ENCODE data around the gene TTC12. TPM values are rescaled to one million over a fixed set of nuclear protein-coding genes. Genes with fewer than 3 reads are reported as not detected.

The TTC12 gene
- total and polyA plus RNA-seq, 9 donors = 8.1 to 32.5 (median 25.8) TPM

GRCh38 chr11:113304916-113305315, 9.5 kb upstream of the TTC12 start:
- TF ChIP-seq EP300 (IDR thresholded peaks at IDR 0.05) (no peak), POLR2A (IDR thresholded peaks at IDR 0.05) (no peak), CTCF (IDR thresholded peaks at IDR 0.05) (no peak)
- Histone ChIP-seq H3K27me3 (no peaks in the 10 kb centered on the region), H3K4me1 (ENCODE audit: insufficient read depth) (no peaks in the 10 kb centered on the region), H3K9me3 (no peaks in the 10 kb centered on the region), H3K36me3 (no peaks in the 10 kb centered on the region), H3K27ac (no peak overlapping the region), H3K4me3 (no peak overlapping the region)
- no peak for DNase-seq
- intact Hi-C loops (cut with DNase I) = loop anchor here (5.0 to 10.0 kb wide), 7 partner anchors 227 to 490 kb away; partner anchors contain the start of gene CLDN25 (in 1 of the 4)

GRCh38 chr11:113305440-113306336, 8.7 kb upstream of the TTC12 start:
- Histone ChIP-seq H3K4me3 (no peak overlapping the region), H3K27ac (no peak overlapping the region), H3K27me3 (no peaks in the 10 kb centered on the region), H3K36me3 (no peaks in the 10 kb centered on the region), H3K9me3 (no peaks in the 10 kb centered on the region), H3K4me1 (ENCODE audit: insufficient read depth) (no peaks in the 10 kb centered on the region)
- WGBS, 3 donors = 31 to 40% (median 36%) methylated on average over 12 of the region's 12 CpGs
- no peak for TF ChIP-seq EP300 (IDR thresholded peaks at IDR 0.05)
- peak; percentile 70 to 77 (median 70) for TF ChIP-seq CTCF (IDR thresholded peaks at IDR 0.05)
- peak; percentile 17 for TF ChIP-seq POLR2A (IDR thresholded peaks at IDR 0.05)
- intact Hi-C loops (cut with DNase I) = loop anchor here (5.0 to 10.0 kb wide), 7 partner anchors 227 to 489 kb away; partner anchors contain the start of gene CLDN25 (in 1 of the 4)
- peak; percentile 63 to 83 (median 77) for DNase-seq

- H3K27ac ChIP-seq = no peak overlapping the region
- DNase-seq = no peak
- 74 to 83% (median 83%) methylated on average over 2 of the region's 2 CpGs for WGBS, 3 donors
- H3K27me3 ChIP-seq = no peaks in the 10 kb centered on the region
- no peak overlapping the region for H3K4me3 ChIP-seq
- intact Hi-C loops (cut with DNase I) = loop anchor here (5.0 to 10.0 kb wide), 7 partner anchors 224 to 486 kb away; partner anchors contain the start of gene CLDN25 (in 1 of the 4)
- peaks cover under 1% of the 10 kb centered on the region for H3K4me1 ChIP-seq (ENCODE audit: insufficient read depth)
- no peaks in the 10 kb centered on the region for H3K36me3 ChIP-seq
- TF ChIP-seq CTCF (IDR thresholded peaks at IDR 0.05) (no peak), EP300 (IDR thresholded peaks at IDR 0.05) (no peak), POLR2A (IDR thresholded peaks at IDR 0.05) (no peak)
- no peaks in the 10 kb centered on the region for H3K9me3 ChIP-seq
Measured at GRCh38 chr11:113308601-113309000, 5.8 kb upstream of the TTC12 start.

GRCh38 chr11:113311536-113311935, 2.8 kb upstream of the TTC12 start:
- H3K4me1 ChIP-seq (ENCODE audit: insufficient read depth) = peaks cover 3% of the 10 kb centered on the region
- no peaks in the 10 kb centered on the region for H3K36me3 ChIP-seq
- 23 to 33% (median 33%) methylated on average over 1 of the region's 1 CpG for WGBS, 3 donors
- H3K9me3 ChIP-seq = no peaks in the 10 kb centered on the region
- H3K4me3 ChIP-seq = no peak overlapping the region
- H3K27me3 ChIP-seq = no peaks in the 10 kb centered on the region
- TF ChIP-seq EP300 (IDR thresholded peaks at IDR 0.05) (no peak), CTCF (IDR thresholded peaks at IDR 0.05) (no peak)
- H3K27ac ChIP-seq = no peak overlapping the region
- intact Hi-C loops (cut with DNase I) = loop anchor here in 1 of 4 donors (10.0 kb wide), 1 partner anchor 463 kb away; the partner anchor contains the start of genes CLDN25 and ZW10
- DNase-seq = no peak
